HG03064 (cell line): ENCODE data around the gene MLYCD.

Experiments
- ATAC-seq: cut with Tn5 transposase; IDR thresholded peaks from one replicate; pipeline ENCODE4 v1.9.1; 2021; ENCODE audit warnings: low read depth; ENCODE audit not compliant: unreplicated experiment

MLYCD gene

DNA sequence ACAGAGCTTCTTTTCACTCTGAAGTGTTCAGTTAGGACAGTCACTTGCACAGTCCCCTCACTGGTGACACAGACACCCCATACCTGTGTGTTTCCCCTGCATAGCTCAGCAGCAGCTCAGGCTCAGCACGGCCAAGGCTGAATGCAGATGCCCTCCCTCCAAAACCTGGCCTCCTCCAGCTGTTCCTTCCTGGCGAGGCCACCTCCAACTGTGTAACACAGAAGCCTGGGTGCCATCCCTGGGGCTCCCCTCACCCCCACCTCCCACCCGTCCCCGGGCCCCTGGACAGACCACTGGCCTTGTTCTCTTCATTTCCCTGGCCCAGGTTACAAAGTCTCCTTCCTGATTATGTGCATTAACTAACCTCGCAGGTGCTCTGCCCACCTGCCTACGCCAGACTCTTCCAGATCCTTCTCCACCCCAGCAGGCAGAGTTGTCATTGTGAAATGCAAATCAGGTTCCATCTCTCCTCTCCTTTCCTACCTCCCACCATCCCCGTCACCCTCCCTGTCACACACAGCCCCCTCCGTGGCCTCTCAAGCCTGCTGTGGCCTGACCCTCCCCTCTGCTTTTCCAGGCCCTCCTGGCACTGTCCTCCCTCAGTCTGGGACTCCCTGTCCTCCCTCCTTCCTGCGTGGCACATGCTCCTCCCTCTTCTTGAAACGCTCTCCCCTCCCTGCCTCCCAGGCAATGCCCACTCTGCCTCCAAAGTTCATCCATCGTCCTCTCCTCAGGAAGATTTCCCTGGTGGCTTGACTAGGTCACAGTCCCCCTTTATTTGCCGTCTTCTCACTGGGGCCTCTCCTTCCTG is 26.4 kb downstream of the MLYCD start:
- no peak for ATAC-seq

DNA sequence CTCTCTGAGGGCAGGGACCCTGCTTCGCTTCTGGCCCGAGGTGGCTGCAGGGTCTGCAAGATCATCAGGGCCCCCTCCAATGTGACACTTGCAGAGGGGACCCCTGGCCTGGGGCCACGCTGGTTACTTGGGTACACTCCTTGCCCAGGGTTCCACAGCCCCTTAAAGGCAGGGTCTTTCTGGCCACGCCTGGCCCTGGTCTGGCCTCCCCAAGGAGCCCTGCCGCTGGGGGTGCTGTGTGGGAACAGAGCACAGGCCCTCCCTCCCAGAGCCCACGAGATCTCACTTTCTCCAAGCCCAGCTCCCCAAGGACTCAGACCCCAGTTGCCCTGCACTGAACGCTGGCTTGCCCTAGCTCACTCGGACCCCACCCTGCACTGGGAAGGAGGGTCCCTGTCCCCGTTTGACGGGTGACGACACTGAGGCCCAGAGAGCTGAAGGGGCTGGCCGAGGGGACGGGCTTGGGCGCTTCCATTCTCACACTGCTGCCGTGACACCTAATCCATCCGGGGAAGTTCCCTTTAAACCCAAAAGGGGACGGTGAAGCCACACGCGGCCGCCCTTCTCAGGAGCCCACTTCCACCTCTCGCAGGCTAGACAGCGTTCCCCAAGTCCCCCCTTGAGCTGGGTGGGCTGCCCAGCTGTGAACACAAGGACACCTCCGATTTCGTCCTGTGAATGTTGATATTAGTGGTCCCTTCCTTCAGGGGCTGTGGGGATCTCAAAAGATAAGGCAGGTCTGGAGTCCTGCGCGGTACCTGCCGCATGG is 27.2 kb downstream of the MLYCD start:
- no peak for ATAC-seq

DNA sequence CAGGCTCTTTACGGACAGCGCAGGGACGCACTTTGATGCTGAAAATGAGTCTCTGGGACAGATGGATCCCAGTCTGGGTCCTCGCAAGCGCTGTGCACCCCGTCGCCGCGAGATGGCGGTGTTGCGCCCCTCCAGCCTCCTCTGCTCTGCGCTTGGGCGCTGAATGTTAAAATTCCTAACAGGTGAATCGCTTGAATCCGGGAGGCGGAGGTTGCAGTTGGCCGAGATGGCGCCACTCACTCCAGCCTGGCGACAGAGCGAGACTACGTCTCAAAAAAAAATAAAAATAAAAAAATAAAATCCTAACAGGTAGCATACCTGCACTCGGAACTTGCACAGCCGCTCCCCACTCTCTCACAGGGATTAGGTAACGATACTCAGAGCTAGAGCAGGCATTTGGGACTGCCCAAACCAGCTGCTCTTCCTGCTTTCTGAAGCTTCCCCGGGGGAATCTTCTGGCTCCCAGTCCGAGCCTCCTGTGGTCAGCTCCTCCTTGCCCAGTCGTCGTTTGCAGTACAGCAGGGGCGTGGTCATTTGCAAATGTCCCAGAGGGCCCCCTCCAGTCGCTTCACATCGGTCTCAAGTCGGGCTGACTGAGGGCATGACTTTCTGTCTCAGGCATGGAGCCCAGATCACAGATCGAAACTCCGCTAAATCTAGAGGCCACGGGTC is 27.9 kb downstream of the MLYCD start:
- ATAC-seq = no peak

DNA sequence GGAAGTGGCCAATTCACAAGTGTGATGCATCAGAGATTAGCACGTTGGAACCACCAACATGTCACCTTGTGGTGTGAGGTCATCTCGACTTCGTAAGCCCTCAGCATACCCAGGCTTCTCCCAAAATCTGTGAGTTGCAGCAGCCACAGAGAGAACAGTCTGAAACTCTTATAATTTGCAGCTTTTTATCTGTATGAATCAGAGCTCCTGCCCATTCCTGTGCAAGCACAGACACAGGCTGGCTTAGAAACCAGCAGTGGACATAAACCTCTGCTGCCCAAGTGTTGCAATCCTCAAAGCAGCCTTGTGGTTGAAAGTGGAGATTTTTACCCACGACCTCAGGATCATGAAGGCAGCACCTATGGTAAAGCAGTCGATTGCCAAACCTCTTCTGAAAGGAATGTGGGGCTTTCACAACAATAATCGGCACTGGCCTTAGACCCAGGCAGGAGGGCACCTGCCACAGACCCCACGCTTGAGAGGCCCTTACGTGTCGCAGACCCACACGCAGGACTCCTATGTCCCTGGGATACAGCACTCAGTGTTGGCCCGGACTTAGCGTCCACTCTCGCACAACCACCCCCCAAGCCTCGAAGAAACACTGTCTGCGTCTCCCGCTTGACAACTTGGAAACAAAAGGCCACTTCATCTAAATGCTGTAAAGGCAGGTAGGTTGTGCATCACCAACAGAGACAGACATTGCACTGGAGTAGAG is 29.6 kb downstream of the MLYCD start:
- ATAC-seq = no peak

DNA sequence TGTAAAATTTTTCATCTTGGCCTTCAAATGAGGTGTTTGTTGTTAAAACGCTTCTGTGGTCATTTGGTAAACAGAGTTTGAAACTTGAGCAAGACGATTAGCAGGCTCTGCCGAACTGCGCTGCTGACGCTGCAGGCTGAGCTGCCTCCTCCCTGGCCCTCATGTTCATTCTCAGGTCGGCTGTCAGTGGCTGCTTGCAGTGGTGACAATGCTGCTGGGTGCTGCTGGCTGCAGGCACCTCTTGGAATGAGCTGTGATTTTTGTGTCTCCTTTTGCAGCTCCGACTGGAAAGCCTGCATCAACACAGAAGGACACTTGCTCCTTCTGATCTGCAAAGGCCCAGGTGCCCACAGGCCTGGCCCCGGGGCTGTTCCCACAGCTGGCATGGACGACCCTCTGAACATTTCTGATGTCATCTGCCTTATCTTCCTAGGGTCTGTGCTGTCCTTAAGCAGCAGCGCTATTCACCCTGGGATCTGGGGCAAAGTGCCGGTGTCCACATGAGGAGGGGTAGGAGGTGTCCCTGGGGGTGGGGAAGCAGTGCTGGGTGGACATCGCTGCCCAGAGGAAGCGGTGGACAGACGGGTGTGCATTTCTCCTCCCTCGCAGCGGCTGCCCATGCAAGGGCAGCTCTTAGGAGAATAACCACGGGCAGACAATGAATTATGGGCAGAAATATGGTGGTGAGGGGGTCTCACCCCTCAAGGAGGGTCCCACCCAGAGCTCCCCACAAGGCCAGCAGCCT is 31.1 kb downstream of the MLYCD start:
- no peak for ATAC-seq

DNA sequence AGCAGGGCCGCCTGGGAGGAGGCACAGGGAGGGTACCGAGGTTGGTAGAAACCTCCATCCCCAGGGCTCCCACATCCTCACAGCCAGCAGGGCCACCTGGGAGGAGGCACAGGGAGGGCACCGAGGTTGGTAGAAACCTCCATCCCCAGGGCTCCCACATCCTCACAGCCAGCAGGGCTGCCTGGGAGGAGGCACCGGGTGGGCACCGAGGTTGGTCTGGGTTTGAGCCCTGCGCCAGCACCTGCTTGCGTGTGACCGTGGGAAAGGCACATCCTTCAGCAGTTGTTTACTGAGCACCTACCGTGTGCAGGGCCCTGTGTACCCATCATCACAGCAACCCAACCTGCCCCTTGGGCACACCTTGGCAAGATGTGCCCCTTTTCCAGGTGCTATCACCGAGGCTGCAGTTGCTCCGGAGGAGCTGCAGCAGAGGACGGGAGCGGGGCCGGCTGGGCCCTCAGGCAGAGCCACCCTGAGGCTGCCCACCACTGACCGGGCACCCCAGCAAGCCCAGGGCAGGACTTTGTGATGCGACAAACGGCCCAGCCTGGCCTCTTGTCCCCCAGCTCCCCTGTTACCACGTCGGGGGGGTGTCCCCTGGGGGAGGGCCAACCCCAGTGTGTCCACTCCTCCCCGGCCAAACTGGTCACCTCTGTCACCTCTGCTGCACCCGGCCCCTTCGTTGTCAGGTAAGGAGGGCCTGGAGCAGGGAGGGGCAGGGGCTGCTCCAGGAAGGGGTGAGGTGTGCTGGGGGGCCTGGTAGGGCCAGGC is 32.0 kb downstream of the MLYCD start:
- ATAC-seq = no peak

DNA sequence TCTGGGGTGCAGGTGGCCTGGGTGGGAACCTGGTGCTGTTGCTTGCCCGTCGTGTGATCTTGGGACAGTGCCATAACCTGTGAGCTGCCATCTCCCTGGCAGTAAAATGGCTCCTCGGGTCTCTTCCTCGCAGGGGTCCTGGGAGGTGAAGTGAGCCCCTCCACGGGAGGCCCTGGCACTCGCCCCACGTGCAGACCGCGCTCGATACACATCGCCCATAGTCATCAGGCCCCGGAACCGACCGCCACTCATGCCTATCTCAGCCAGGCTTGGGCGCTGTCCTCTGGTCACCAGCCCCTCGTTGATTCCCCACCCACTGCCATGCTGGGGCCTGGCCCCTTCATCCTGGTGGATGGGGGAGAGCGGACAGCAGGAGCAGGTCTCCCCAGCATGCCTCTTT is 32.6 kb downstream of the MLYCD start:
- no peak for ATAC-seq

DNA sequence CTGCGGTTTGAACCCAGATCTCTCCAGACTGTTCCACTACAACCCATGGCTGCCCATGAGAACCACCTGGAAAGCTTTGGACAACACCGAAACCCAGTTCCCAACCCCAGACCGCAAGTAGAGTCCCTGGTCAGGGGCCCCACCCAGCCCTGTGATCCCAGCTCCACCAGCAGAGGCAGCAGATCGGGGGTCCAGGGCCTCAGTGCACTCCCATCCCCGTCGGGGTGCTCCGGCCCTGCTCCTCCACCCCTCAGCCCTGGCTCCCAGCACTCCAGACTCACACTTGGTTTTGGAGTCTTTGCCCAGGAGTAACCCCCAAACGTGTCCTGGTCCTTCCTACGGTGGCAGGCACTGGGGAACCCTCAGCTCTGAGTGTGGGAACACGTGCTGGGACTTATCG is 33.4 kb downstream of the MLYCD start:
- ATAC-seq = no peak

DNA sequence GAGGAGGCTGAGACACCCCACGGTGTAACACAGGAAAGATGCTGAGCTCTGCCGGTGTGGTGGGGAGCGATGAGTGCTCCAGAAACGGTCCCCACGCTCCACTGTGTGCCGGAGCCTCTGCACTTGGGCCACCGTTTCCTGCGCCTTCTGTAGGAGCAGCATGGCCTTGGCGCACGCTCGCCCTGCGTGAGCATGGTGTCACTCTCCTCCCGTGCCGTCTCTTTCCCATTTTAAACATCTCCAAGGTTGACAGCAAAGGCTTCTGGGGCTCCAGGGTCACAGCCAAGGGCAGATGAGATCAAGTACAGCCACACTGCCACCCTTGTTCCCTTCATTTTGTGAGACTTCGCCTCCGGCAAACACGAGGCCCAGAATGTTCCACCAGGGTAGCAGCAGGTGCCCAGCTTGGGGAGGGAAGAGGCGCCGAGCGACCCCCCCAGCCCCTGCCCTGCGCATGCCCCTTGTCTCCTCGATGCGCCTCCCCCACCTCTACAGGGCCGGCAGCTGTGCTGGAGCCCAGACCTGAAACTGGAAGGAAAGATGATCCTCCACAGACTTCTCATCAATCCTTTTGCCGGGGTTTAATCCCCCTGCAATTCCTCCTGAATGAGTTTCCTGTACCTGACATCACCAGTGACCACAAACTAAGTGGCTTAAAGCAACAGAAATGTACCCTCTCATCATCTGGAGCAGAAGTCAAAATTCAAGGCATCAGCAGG is 34.2 kb downstream of the MLYCD start:
- no peak for ATAC-seq

DNA sequence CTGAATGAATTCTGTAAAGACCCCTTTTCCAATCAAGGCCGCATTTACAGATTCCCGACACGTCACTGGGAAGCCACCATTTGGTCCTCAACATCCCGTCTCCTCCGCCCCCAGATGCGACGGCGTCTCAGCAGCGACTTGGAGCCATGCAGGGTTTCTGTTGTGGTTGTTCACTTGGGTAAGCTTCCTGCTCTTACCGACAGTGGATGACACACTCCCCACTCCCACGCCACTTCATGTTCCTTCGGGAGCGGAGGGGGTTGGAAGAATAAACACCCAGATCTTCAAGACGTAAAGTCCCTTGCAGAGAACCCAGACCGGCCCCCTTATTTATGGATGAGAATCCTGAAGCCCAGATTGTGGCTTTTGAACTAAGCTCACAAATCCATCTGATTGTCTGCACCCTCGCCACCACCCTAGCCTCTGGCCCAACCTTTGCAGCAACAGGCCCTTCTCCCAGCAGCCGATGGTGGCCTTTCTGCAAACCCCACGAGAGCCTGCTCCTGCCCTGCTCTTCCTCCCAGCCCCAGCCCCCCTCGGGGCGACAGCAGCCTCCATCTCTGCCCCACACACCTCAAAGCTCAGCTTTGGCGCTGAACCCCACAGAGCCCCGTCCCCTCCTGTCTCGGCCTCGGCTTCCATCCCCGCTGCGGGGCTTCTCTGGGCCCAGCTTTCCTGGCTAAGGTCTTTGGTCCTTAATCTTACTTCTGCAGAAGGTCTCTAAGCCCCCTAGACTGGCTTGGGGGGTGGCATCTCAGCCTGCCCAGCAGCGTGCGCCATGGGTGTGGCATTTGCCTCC is 35.2 kb downstream of the MLYCD start:
- ATAC-seq = no peak

DNA sequence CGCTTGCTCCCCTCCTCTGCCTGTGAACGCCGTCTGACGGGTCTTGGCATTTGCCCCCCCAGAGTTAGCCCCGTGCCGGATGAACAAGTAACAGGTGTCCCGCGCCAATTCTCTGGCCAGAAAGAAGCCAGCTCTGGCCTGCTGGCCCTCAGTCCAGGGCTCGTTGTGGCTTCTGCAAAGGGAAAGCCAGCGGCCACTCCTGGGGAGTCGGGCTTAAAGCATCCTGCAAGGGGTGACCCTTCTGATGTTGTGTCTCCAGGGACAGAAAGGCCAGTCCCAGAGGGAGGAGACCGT is 35.7 kb downstream of the MLYCD start:
- no peak for ATAC-seq

DNA sequence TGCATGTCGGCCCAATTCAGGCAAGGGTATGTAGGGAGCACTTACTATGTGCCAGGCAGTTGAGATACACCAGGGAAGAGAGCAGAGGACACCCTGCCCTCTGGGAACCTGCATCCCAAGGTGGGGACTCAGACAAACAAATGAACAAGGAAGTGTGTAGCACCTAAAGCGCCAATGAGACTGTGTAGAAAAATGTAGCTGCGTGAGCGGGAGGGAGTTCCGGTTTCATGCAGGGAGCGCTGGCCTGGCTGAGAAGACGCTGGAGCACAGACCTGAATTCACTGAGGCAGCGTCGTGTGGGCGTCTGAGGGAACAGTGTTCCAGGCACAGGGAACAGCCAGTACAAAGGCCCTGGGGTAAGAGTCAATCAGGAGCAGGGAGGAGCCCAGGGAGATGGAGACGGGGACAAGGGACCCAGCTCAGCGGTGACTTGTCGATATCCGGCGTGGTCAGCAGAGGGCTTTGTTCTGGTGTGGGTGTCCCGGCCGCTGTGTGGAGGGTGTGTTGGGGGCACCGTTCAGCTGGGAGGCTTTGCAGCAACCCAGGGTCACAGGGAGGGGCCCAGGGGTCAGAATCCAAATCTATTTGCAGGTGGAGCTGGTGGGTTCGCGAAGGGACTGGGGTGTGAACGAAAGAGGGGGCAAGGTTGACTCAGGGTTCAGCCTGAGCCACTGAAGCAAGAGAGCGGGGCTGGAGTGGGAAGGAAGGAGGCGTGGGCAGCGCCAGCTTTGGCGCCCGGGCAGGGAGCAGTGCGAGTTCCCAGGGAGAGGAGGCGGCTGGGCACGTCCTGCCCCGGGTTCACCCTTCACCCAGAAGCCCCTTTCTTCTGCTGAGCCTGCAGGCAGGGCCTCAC is 36.3 kb downstream of the MLYCD start:
- no peak for ATAC-seq

DNA sequence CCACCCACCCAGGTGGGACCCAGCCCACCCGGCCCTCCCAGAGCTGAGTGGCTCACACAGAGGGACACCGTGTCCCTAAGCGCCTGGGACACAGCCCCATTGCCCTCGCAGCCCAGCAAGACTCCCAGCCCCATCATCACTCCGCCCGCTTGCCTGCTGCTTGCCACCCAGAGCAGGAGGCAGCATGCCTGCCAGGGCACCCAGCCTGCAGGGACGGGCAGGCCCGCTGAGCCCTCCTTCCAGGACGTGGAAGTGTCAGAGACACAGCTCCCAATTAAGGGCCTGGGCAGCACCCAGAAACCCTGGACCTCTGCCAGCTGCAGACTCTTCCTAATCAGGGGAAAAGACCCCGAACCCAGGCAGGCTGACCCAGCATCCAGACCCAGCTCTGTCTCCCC is 36.9 kb downstream of the MLYCD start:
- ATAC-seq = no peak

DNA sequence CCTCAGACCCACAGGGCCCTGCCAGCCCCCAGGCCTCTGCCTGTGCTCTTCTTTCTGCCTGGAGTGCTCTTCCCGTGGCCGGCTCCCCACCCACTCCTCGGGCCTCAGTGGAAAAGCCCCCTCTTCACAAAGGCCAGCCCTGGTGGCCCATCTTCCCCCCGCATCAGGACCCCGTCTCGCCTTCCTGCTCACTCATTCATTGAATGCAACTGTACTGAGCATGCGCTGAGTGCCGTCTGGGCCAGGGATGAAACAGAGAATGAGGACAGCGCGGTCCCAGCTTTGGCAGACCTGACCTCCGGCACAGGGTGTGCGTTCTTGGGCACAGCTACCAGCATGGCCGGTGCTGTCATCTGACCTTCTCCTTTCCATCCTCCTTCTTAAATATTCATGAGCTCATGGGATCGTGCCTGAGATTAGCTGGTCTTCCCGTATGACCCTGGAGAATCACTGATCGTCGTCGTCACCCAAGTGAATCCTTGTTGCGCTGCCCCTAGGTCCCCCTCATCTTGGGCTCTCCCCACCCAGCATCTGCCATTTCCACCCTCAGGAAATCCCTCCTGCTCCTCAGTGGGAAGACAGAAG is 37.8 kb downstream of the MLYCD start:
- ATAC-seq = no peak

DNA sequence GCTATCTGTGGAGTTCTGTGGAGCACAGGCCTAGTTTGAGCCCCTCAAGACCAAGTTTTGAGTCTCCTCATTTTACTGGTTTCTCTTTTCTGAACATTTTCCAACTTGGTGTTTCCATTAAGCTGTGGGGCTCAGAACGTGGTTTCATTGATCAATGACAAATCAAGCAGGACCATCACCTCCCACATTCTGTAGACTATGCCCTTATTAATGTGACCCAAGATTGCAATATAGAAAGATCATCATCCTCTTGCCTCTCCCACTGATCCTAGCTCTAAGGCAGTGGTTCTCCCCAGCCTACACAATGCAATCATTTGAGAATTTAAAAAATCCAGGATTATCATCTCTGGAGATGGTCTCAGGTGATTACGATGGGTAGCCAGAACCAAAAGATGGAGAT is 38.4 kb downstream of the MLYCD start:
- no peak for ATAC-seq

DNA sequence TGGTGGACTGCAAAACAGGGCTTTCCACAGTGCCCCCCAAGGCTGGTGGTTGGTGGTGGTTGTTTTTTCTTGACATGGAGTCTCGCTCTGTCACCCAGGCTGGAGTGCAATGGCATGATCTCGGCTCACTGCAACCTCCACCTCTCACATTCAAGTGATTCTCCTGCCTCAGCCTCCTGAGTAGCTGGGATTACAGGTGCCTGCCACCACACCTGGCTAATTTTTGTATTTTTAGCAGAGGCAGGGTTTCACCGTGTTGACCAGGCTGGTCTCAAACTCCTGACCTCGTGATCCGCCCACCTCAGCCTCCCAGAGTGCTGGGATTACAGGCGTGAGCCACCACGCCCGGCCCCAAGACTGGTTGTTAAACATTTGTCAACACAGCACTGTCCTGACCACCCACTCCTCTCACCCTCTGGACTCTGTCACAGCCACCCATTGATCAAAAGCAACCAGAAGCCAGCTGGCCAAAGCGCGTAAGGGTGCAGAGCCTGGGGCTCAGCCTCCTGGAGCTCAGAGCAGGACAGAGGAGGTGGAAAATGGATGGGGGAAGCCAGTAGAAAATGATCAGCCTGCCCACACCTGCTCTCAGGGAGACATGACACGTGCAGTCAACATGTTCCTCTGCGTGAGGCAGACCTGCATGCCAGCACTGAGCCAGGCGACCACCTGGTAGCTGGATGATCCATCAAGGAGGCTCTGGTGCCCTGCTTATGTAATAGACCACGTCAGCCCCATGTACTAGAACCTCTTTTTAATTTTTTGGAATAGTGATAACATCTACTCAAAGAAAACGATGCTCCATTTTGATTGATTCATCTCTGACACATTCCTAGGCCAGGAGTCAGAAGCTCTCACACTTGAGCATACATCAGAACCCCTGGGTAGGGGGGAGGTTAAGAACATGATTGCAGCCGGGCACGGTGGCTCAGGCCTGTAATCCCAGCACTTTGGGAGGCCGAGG is 39.3 kb downstream of the MLYCD start:
- ATAC-seq = no peak
